Endothelial cell of umbilical vein (primary cell): Measurements from ENCODE around the gene STN1. TPM values are rescaled to one million over a fixed set of nuclear protein-coding genes. Genes with fewer than 3 reads are reported as not detected.

ENCODE experiments used
- BruUV-seq: library from RNA; stranded (reverse); fragments of 400-500 nt; replicated peaks from 2 replicates; lab custom pipeline; 2021; lab: Mats Ljungman, UMichigan
- CTCF ChIA-PET: fragments of 300-600, 350-600 bp; sonication (Branson Sonifier 250); formaldehyde crosslinking; loops from one replicate; lab custom pipeline; 2021; ENCODE audit warnings: antibody characterized with exemption, inconsistent platforms; lab: Charles Lee
- POLR2A ChIA-PET: fragments of 300-600, 350-600 bp; sonication (Branson Sonifier 250); formaldehyde crosslinking; loops from one replicate; lab custom pipeline; 2021; ENCODE audit warnings: antibody characterized with exemption, inconsistent platforms; lab: Charles Lee
- DNase-seq: peaks from one replicate; pipeline ENCODE4 v3.0.0-alpha.2; 2011; ENCODE audit warnings: low read depth, low spot score
- FAIRE-seq: peaks from 2 replicates; lab custom pipeline; 2011; peaks lifted over from hg19 to GRCh38; lab: Jason Lieb, UNC
- H2AFZ ChIP-seq: 2 replicates; pipeline ENCODE4 v1.6.0; 2012; ENCODE audit warnings: low read depth, low read length, control low read depth, inconsistent platforms
- H3K27ac ChIP-seq: 2 replicates; pipeline ENCODE4 v1.5.1; 2011; ENCODE audit warnings: low read depth, mild to moderate bottlenecking, control low read depth, low read length, moderate library complexity; ENCODE audit not compliant: insufficient read depth
- H3K27me3 ChIP-seq, 2 experiments: 2 replicates each; pipeline versions ENCODE4 v1.6.0 to v1.6.1; 2011; ENCODE audit warnings: low read length in 2 of 2, mixed read lengths in 1 of 2; ENCODE audit not compliant: control insufficient read depth in 2 of 2, insufficient read depth in 2 of 2
- H3K36me3 ChIP-seq, 2 experiments: 2 replicates in 1 of 2; 3 replicates in 1 of 2; pipeline ENCODE4 v1.5.1; 2011; ENCODE audit warnings: low read length in 2 of 2, mild to moderate bottlenecking in 1 of 2, moderate library complexity in 1 of 2; ENCODE audit not compliant: control insufficient read depth in 2 of 2, insufficient read depth in 2 of 2; ENCODE audit errors: extremely low read depth in 1 of 2
- H3K4me1 ChIP-seq: 3 replicates; pipeline ENCODE4 v1.5.1; 2011; ENCODE audit warnings: mild to moderate bottlenecking, low read length; ENCODE audit not compliant: control insufficient read depth, insufficient read depth; ENCODE audit errors: extremely low read depth
- H3K4me2 ChIP-seq: 2 replicates; pipeline ENCODE4 v1.6.1; 2011; ENCODE audit warnings: low read length, control low read depth, mixed read lengths; ENCODE audit not compliant: insufficient read depth
- H3K4me3 ChIP-seq, 3 experiments: fragments of 200-600 bp in 1 of 3; sonication (generic), shearing (Covaris generic) in 1 of 3; replicated peaks in 1 of 3; 2 replicates each; pipeline ENCODE4 v1.5.1; 2011 to 2016; ENCODE audit warnings: control low read depth in 3 of 3, low read length in 3 of 3, mild to moderate bottlenecking in 2 of 3, inconsistent platforms in 1 of 3, low read depth in 1 of 3, moderate library complexity in 1 of 3; ENCODE audit not compliant: insufficient read depth in 1 of 3
- H3K79me2 ChIP-seq: 2 replicates; pipeline ENCODE4 v1.6.0; 2012; ENCODE audit warnings: low read length, inconsistent platforms; ENCODE audit not compliant: control insufficient read depth, insufficient read depth
- H3K9ac ChIP-seq: replicated peaks from 2 replicates; pipeline ENCODE3; 2011; ENCODE audit warnings: low read length, control low read depth; ENCODE audit not compliant: insufficient read depth; ENCODE audit errors: extremely low read depth
- H3K9me1 ChIP-seq: replicated peaks from 3 replicates; pipeline ENCODE4 v1.6.0; 2011; ENCODE audit warnings: mild to moderate bottlenecking, low read length; ENCODE audit not compliant: control insufficient read depth, insufficient read depth; ENCODE audit errors: extremely low read depth
- H3K9me3 ChIP-seq: replicated peaks from 2 replicates; pipeline ENCODE4 v1.5.1; 2012; ENCODE audit warnings: low read length, inconsistent platforms; ENCODE audit not compliant: control insufficient read depth, insufficient read depth
- H4K20me1 ChIP-seq: replicated peaks from 2 replicates; pipeline ENCODE3; 2011; ENCODE audit warnings: mild to moderate bottlenecking, low read length; ENCODE audit not compliant: control insufficient read depth, insufficient read depth; ENCODE audit errors: extremely low read depth
- CTCF ChIP-seq, 2 donors: IDR thresholded peaks; 1 replicate in 1 of 2; 2 replicates in 1 of 2; pipeline ENCODE4 v1.5.1; 2011; ENCODE audit warnings: low read length in 2 of 2, mild to moderate bottlenecking in 2 of 2, moderate library complexity in 2 of 2, control low read depth in 1 of 2, inconsistent platforms in 1 of 2, low read depth in 1 of 2; ENCODE audit not compliant: insufficient read depth in 1 of 2; ENCODE audit errors: extremely low read depth in 1 of 2
- EZH2 ChIP-seq: IDR thresholded peaks from 2 replicates; pipeline ENCODE4 v1.6.1; 2012; ENCODE audit warnings: borderline replicate concordance, low read depth, mild to moderate bottlenecking, moderate library complexity, low read length, inconsistent platforms; ENCODE audit not compliant: severe bottlenecking
- GATA2 ChIP-seq: IDR thresholded peaks from 2 replicates; pipeline ENCODE4 v1.7.0; 2011; ENCODE audit warnings: low read depth, mild to moderate bottlenecking, moderate library complexity, mixed read lengths, low read length; ENCODE audit not compliant: insufficient read length, insufficient read depth
- JUN ChIP-seq: IDR thresholded peaks from 2 replicates; pipeline ENCODE4 v1.6.1; 2011; ENCODE audit warnings: borderline replicate concordance, low read depth; ENCODE audit not compliant: insufficient read length, insufficient read depth
- MAX ChIP-seq: IDR thresholded peaks from 2 replicates; pipeline ENCODE4 v1.6.1; 2011; ENCODE audit not compliant: insufficient read depth, insufficient read length
- MYC ChIP-seq: IDR thresholded peaks from one replicate; pipeline ENCODE4 v1.6.1; 2011; ENCODE audit warnings: mild to moderate bottlenecking, low read depth, low read length
- POLR2A ChIP-seq: IDR thresholded peaks from 2 replicates; pipeline ENCODE4 v1.6.1; 2012; ENCODE audit warnings: low read depth, mild to moderate bottlenecking, control low read depth, low read length
- dilution Hi-C: fragments of 300-500 bp; cut with MboI; formaldehyde crosslinking; loops from one replicate; pipeline ENCODE4 v1.15.0; 2019; ENCODE audit warnings: low sequenced_read_pairs; ENCODE audit not compliant: extremely low pct_ligation_motif_present
- intact Hi-C: fragments of 100-400 bp; cut with micrococcal nuclease; formaldehyde crosslinking; loops from one replicate; pipeline ENCODE4 v1.10.0; 2022
- polyA plus RNA-seq, 4 experiments: library from polyadenylated mRNA; depleted of rRNA in 3 of 4; stranded (reverse) in 3 of 4; unstranded in 1 of 4; fragments of >200 nt; gene quantifications; 2 replicates each; pipeline versions ENCODE4 v1.2.1 to v1.2.3, GENCODE V29; 2011 to 2012; ENCODE audit warnings: missing spikeins in 1 of 4
- total RNA-seq: library from RNA; stranded (reverse); gene quantifications from 2 replicates; pipeline ENCODE4 v1.2.3, GENCODE V29; 2021

Gene STN1
- total and polyA plus RNA-seq, 2 donors (not counting 3 experiments of a cell fraction or from before 2014, with no cell fraction given), result 10.8 to 15.3 TPM

GRCh38 chr10:103847909-103848468 is 70.0 kb downstream of the STN1 start:
- Histone ChIP-seq H3K79me2 (peaks cover 2% of the 10 kb centered on the region), H3K4me2 (no peak overlapping the region), H2AFZ (no peak overlapping the region), H3K27ac (no peak overlapping the region), H3K27me3 (no peaks in the 10 kb centered on the region), H3K9me3 (no peaks in the 10 kb centered on the region), H3K9ac (no peak overlapping the region), H3K9me1 (no peaks in the 10 kb centered on the region), H3K36me3 (no peaks in the 10 kb centered on the region), H3K4me1 (peaks cover 32% of the 10 kb centered on the region), H4K20me1 (no peaks in the 10 kb centered on the region), H3K4me3 (no peak overlapping the region)
- CTCF ChIA-PET, result interaction anchor here (0.7 to 3.9 kb wide), 15 partner anchors 9 to 162 kb away, joined by 3 to 26 read pairs (median 5); no protein-coding TSS in a partner anchor
- DNase-seq (no peak), FAIRE-seq (no peak)
- dilution Hi-C loops, result no loop called here
- peak in 1 of 2 donors; percentile 29 for TF ChIP-seq CTCF (IDR thresholded peaks at IDR 0.05; ENCODE audit: extremely low read depth in 1 of 2, insufficient read depth in 1 of 2, low read depth in 1 of 2, low read length in 2 of 2)
- TF ChIP-seq MAX, result no peak
- BruUV-seq, result no TSS peak
- intact Hi-C loops, result no loop called here
- POLR2A ChIA-PET, result interaction anchor here (0.6 to 0.7 kb wide), 4 partner anchors 8 to 401 kb away, joined by 4 to 12 read pairs (median 8); no protein-coding TSS in a partner anchor

GRCh38 chr10:103847346-103847745 is 70.6 kb downstream of the STN1 start:
- H3K9ac ChIP-seq, result no peak overlapping the region
- H3K27ac ChIP-seq, result no peak overlapping the region
- no peak overlapping the region for H2AFZ ChIP-seq
- DNase-seq (no peak), FAIRE-seq (no peak)
- TF ChIP-seq GATA2 (no peak), CTCF (IDR thresholded peaks at IDR 0.05; ENCODE audit: extremely low read depth in 1 of 2, insufficient read depth in 1 of 2, low read depth in 1 of 2, low read length in 2 of 2) (no peak), EZH2 (no peak), JUN (no peak), MYC (no peak), MAX (no peak), POLR2A (no peak)
- intact Hi-C loops (no loop called here), dilution Hi-C loops (no loop called here)
- H3K36me3 ChIP-seq, result no peaks in the 10 kb centered on the region
- no peaks in the 10 kb centered on the region for H3K9me1 ChIP-seq
- H3K27me3 ChIP-seq, result no peaks in the 10 kb centered on the region
- H3K4me2 ChIP-seq, result no peak overlapping the region
- H4K20me1 ChIP-seq, result no peaks in the 10 kb centered on the region
- POLR2A ChIA-PET, result no interaction called here
- H3K4me3 ChIP-seq, result no peak overlapping the region
- H3K9me3 ChIP-seq, result no peaks in the 10 kb centered on the region
- H3K4me1 ChIP-seq, result peaks cover 28% of the 10 kb centered on the region
- BruUV-seq, result no TSS peak
- CTCF ChIA-PET, result interaction anchor here (0.9 to 3.9 kb wide), 9 partner anchors 9 to 148 kb away, joined by 3 to 26 read pairs (median 6); no protein-coding TSS in a partner anchor
- H3K79me2 ChIP-seq, result peaks cover 2% of the 10 kb centered on the region
